Measurements from ENCODE around the gene RBMS3.
A peak's percentile ranks its signal among the peaks of the same experiment; 100 is the strongest.
"Not testable (repeated sequence)": the region's sequence is repeated elsewhere in the genome, so short reads cannot be mapped to it uniquely, and the experiment has no call there.

RBMS3 gene

DNA sequence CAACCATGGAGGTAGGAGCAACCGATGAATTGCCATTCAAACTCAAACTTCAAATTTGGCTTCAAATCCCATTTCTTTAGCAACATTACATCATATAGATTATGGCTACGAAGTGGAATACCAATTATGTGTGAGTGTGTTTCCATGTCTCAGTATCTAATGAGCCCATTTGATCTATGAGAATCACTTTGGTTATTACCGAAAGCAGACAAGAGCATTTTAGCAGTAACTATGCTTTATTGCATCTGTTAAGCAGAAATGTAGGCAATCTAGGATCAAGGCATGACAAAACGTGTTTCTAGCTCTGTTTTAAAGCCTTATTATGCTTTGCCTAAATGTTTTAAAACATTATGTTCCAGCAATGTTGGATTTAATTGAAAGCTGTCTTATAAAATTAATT, 743.6 kb downstream of the RBMS3 start:
- WGBS (ENCODE audit: insufficient coverage): 94% methylated on average over 2 of the region's 4 CpGs
- CTCF ChIA-PET: interaction anchor here (1.7 kb wide), 1 partner anchor 10 kb away, joined by 5 read pairs; no protein-coding TSS in a partner anchor

DNA sequence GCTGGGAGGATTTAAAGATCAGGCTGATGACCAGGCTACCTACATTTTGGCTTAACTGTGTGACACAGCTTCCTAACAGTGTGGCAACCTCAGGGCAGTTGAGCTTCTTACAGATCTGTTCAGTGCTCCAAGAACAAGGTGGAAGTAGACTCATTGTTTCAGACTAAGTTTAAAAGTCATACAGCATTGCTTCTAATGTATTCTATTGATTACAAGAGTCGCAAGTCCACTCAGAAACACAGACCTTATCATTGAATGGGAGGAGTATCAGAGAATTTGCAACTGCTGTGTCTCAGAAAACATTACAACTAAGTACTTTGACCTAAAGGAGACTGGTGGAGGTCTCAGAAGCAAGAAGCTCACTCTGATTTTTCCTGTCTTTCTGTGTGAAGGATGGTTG, 746.0 kb downstream of the RBMS3 start:
- CTCF ChIA-PET: interaction anchor here (0.6 to 1.3 kb wide), 2 partner anchors 9 to 15 kb away, joined by 3 read pairs; no protein-coding TSS in a partner anchor
- Histone ChIP-seq H3K4me1 (ENCODE audit: control extremely low read depth in 1 of 4, control insufficient read depth in 4 of 4, insufficient read depth in 4 of 4, low read length in 3 of 4) (no peaks in the 10 kb centered on the region), H3K27me3 (replicated peaks in 2 of 5; ENCODE audit: control insufficient read depth in 4 of 5, insufficient read depth in 5 of 5, low read length in 4 of 5) (peaks cover 0 to 2% (median 0%) of the 10 kb centered on the region in 5 experiments), H3K27ac (ENCODE audit: insufficient read depth in 1 of 2, low read depth in 1 of 2, low read length in 2 of 2, poor library complexity in 1 of 2, severe bottlenecking in 2 of 2) (no peak overlapping the region), H3K36me3 (ENCODE audit: control insufficient read depth in 4 of 4, insufficient read depth in 4 of 4, low read length in 3 of 4) (no peaks in the 10 kb centered on the region), H3K4me3 (ENCODE audit: control insufficient read depth in 1 of 7, extremely low read depth in 1 of 7, insufficient read depth in 4 of 7, low read depth in 2 of 7, low read length in 6 of 7) (no peak overlapping the region), H3K9me3 (ENCODE audit: control extremely low read depth in 1 of 5, control insufficient read depth in 4 of 5, insufficient read depth in 2 of 5, low read depth in 1 of 5, low read length in 4 of 5) (no peaks in the 10 kb centered on the region)
- POLR2A ChIA-PET: no interaction called here
- DNase-seq: no peak
- 100% methylated on average over 1 of the region's 1 CpG for WGBS (ENCODE audit: insufficient coverage)

More for the DNA sequence above, 743.6 kb downstream of the RBMS3 start:
- POLR2A ChIA-PET: no interaction called here
- peaks cover 0 to 2% (median 0%) of the 10 kb centered on the region in 5 experiments for H3K27me3 ChIP-seq (replicated peaks in 2 of 5; ENCODE audit: control insufficient read depth in 4 of 5, insufficient read depth in 5 of 5, low read length in 4 of 5)
- H3K9me3 ChIP-seq (ENCODE audit: control extremely low read depth in 1 of 5, control insufficient read depth in 4 of 5, insufficient read depth in 2 of 5, low read depth in 1 of 5, low read length in 4 of 5): no peaks in the 10 kb centered on the region
- H3K27ac ChIP-seq (ENCODE audit: insufficient read depth in 1 of 2, low read depth in 1 of 2, low read length in 2 of 2, poor library complexity in 1 of 2, severe bottlenecking in 2 of 2): no peak overlapping the region
- no peak for DNase-seq
- no peak overlapping the region for H3K4me3 ChIP-seq (ENCODE audit: control insufficient read depth in 1 of 7, extremely low read depth in 1 of 7, insufficient read depth in 4 of 7, low read depth in 2 of 7, low read length in 6 of 7)
- no peaks in the 10 kb centered on the region for H3K36me3 ChIP-seq (ENCODE audit: control insufficient read depth in 4 of 4, insufficient read depth in 4 of 4, low read length in 3 of 4)
- no peaks in the 10 kb centered on the region for H3K4me1 ChIP-seq (ENCODE audit: control extremely low read depth in 1 of 4, control insufficient read depth in 4 of 4, insufficient read depth in 4 of 4, low read length in 3 of 4)

GRCh38 chr3:30034246-30034991, 753.5 kb downstream of the RBMS3 start:
- 100% methylated on average over 1 of the region's 1 CpG for WGBS (ENCODE audit: insufficient coverage)
- POLR2A ChIA-PET: no interaction called here

GRCh38 chr3:30035935-30036567, 755.2 kb downstream of the RBMS3 start:
- Histone ChIP-seq H3K27me3 (replicated peaks in 2 of 5; ENCODE audit: control insufficient read depth in 4 of 5, insufficient read depth in 5 of 5, low read length in 4 of 5) (no peaks in the 10 kb centered on the region), H3K36me3 (ENCODE audit: control insufficient read depth in 4 of 4, insufficient read depth in 4 of 4, low read length in 3 of 4) (no peaks in the 10 kb centered on the region), H3K27ac (ENCODE audit: insufficient read depth in 1 of 2, low read depth in 1 of 2, low read length in 2 of 2, poor library complexity in 1 of 2, severe bottlenecking in 2 of 2) (no peak overlapping the region), H3K4me3 (ENCODE audit: control insufficient read depth in 1 of 7, extremely low read depth in 1 of 7, insufficient read depth in 4 of 7, low read depth in 2 of 7, low read length in 6 of 7) (no peak overlapping the region), H3K9me3 (ENCODE audit: control extremely low read depth in 1 of 5, control insufficient read depth in 4 of 5, insufficient read depth in 2 of 5, low read depth in 1 of 5, low read length in 4 of 5) (no peaks in the 10 kb centered on the region), H3K4me1 (ENCODE audit: control extremely low read depth in 1 of 4, control insufficient read depth in 4 of 4, insufficient read depth in 4 of 4, low read length in 3 of 4) (no peaks in the 10 kb centered on the region)
- ChIA-PET CTCF (interaction anchor here (0.9 to 1.3 kb wide), 2 partner anchors 9 to 742 kb away, joined by 3 read pairs; no protein-coding TSS in a partner anchor), POLR2A (no interaction called here)
- WGBS (ENCODE audit: insufficient coverage): 100% methylated on average over 1 of the region's 4 CpGs
- DNase-seq: no peak

More at GRCh38 chr3:30034246-30034991, 753.5 kb downstream of the RBMS3 start:
- H3K4me1 ChIP-seq (ENCODE audit: control extremely low read depth in 1 of 4, control insufficient read depth in 4 of 4, insufficient read depth in 4 of 4, low read length in 3 of 4): no peaks in the 10 kb centered on the region
- H3K9me3 ChIP-seq (ENCODE audit: control extremely low read depth in 1 of 5, control insufficient read depth in 4 of 5, insufficient read depth in 2 of 5, low read depth in 1 of 5, low read length in 4 of 5): no peaks in the 10 kb centered on the region
- no peaks in the 10 kb centered on the region for H3K27me3 ChIP-seq (replicated peaks in 2 of 5; ENCODE audit: control insufficient read depth in 4 of 5, insufficient read depth in 5 of 5, low read length in 4 of 5)
- no peaks in the 10 kb centered on the region for H3K36me3 ChIP-seq (ENCODE audit: control insufficient read depth in 4 of 4, insufficient read depth in 4 of 4, low read length in 3 of 4)
- no peak for DNase-seq
- CTCF ChIA-PET: no interaction called here
- no peak overlapping the region for H3K27ac ChIP-seq (ENCODE audit: insufficient read depth in 1 of 2, low read depth in 1 of 2, low read length in 2 of 2, poor library complexity in 1 of 2, severe bottlenecking in 2 of 2)
- no peak overlapping the region for H3K4me3 ChIP-seq (ENCODE audit: control insufficient read depth in 1 of 7, extremely low read depth in 1 of 7, insufficient read depth in 4 of 7, low read depth in 2 of 7, low read length in 6 of 7)

DNA sequence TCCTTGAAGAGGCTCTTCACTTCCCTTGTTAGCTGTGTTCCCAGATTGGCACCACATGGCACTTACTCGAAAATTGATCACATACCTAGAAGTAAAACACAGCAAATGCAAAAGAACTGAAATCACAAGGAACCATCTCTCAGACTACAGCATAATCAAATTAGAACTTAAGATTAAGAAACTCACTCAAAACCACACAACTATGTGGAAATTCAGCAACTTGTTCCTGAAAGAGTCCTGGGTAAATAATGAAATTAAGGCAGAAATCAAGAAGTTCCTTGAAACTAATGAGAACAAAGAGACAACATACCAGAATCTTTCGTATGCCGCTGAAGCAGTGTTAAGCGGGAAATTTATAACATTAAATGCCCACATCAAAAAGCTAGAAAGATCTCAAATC, 759.3 kb downstream of the RBMS3 start:
- ChIA-PET CTCF (interaction anchor here (5.6 kb wide), 1 partner anchor 158 kb away, joined by 65 read pairs; no protein-coding TSS in a partner anchor), POLR2A (no interaction called here)
- Histone ChIP-seq H3K4me3 (ENCODE audit: control insufficient read depth in 1 of 7, extremely low read depth in 1 of 7, insufficient read depth in 4 of 7, low read depth in 2 of 7, low read length in 6 of 7) (no peak overlapping the region), H3K36me3 (ENCODE audit: control insufficient read depth in 4 of 4, insufficient read depth in 4 of 4, low read length in 3 of 4) (no peaks in the 10 kb centered on the region), H3K27me3 (replicated peaks in 2 of 5; ENCODE audit: control insufficient read depth in 4 of 5, insufficient read depth in 5 of 5, low read length in 4 of 5) (no peaks in the 10 kb centered on the region), H3K27ac (ENCODE audit: insufficient read depth in 1 of 2, low read depth in 1 of 2, low read length in 2 of 2, poor library complexity in 1 of 2, severe bottlenecking in 2 of 2) (no peak overlapping the region), H3K9me3 (ENCODE audit: control extremely low read depth in 1 of 5, control insufficient read depth in 4 of 5, insufficient read depth in 2 of 5, low read depth in 1 of 5, low read length in 4 of 5) (no peaks in the 10 kb centered on the region), H3K4me1 (ENCODE audit: control extremely low read depth in 1 of 4, control insufficient read depth in 4 of 4, insufficient read depth in 4 of 4, low read length in 3 of 4) (peaks cover 0 to 8% (median 4%) of the 10 kb centered on the region in 4 experiments)
- DNase-seq: no peak
- 100% methylated on average over 1 of the region's 4 CpGs for WGBS (ENCODE audit: insufficient coverage)

DNA sequence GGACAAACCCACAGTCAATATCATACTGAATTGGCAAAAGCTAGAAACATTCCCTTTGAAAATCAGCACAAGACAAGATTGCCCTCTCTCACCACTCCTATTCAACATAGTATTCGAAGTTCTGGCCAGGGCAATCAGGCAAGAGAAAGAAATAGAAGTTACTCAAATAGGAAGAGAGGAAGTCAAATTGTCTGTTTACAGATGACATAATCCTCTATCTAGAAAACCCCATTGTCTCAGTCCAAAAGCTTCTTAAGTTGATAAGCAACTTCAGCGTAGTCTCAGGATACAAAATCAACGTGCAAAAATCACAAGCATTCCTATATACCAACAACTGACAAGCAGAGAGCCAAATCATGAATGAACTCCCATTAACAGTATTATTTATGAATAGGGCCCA, 760.6 kb downstream of the RBMS3 start:
- H3K4me1 ChIP-seq (ENCODE audit: control extremely low read depth in 1 of 4, control insufficient read depth in 4 of 4, insufficient read depth in 4 of 4, low read length in 3 of 4); H3K4me3 ChIP-seq (ENCODE audit: control insufficient read depth in 1 of 7, extremely low read depth in 1 of 7, insufficient read depth in 4 of 7, low read depth in 2 of 7, low read length in 6 of 7); H3K27me3 ChIP-seq (replicated peaks in 2 of 5; ENCODE audit: control insufficient read depth in 4 of 5, insufficient read depth in 5 of 5, low read length in 4 of 5); H3K36me3 ChIP-seq (ENCODE audit: control insufficient read depth in 4 of 4, insufficient read depth in 4 of 4, low read length in 3 of 4); H3K9me3 ChIP-seq (ENCODE audit: control extremely low read depth in 1 of 5, control insufficient read depth in 4 of 5, insufficient read depth in 2 of 5, low read depth in 1 of 5, low read length in 4 of 5); H3K27ac ChIP-seq (ENCODE audit: insufficient read depth in 1 of 2, low read depth in 1 of 2, low read length in 2 of 2, poor library complexity in 1 of 2, severe bottlenecking in 2 of 2): not testable (repeated sequence)
- DNase-seq: peak in 1 of 3 donors; percentile 5
- ChIA-PET CTCF (interaction anchor here (0.9 to 5.6 kb wide), 11 partner anchors 14 to 740 kb away, joined by 3 to 65 read pairs (median 6); no protein-coding TSS in a partner anchor), POLR2A (interaction anchor here (1.1 kb wide), 1 partner anchor 156 kb away, joined by 3 read pairs; no protein-coding TSS in a partner anchor)
- WGBS (ENCODE audit: insufficient coverage): 80% methylated on average over 1 of the region's 3 CpGs
